Suprapubic skin (tissue), 4 donors: ENCODE measurements around the gene CROCC2. TPM values are rescaled to one million over a fixed set of nuclear protein-coding genes. Genes with fewer than 3 reads are reported as not detected.
A peak's percentile ranks its signal among the peaks of the same experiment; 100 is the strongest.

Experiments
- DNase-seq, 2 donors: peaks; one replicate each; pipeline ENCODE4 v3.0.0-alpha.2; 2019; ENCODE audit warnings: low spot score in 2 of 2
- H3K27ac ChIP-seq: fragments of 200-600 bp; sonication (generic); one replicate; pipeline ENCODE4 v1.5.1; 2019
- H3K27me3 ChIP-seq: fragments of 200-600 bp; sonication (generic); one replicate; pipeline ENCODE4 v1.5.1; 2019
- H3K36me3 ChIP-seq: fragments of 200-600 bp; sonication (generic); one replicate; pipeline ENCODE4 v1.5.1; 2019
- H3K4me1 ChIP-seq: fragments of 200-600 bp; sonication (generic); one replicate; pipeline ENCODE4 v1.5.1; 2019
- H3K4me3 ChIP-seq: fragments of 200-600 bp; sonication (generic); one replicate; pipeline ENCODE4 v1.5.1; 2019; ENCODE audit warnings: mild to moderate bottlenecking
- H3K9me3 ChIP-seq: fragments of 200-600 bp; sonication (generic); one replicate; pipeline ENCODE4 v1.5.1; 2019
- CTCF ChIP-seq, 2 donors: fragments of 200-600 bp in 1 of 2; fragments of 450-650 bp in 1 of 2; sonication (generic) in 1 of 2; IDR thresholded peaks; one replicate each; pipeline ENCODE4 v1.5.1; 2016 to 2019; ENCODE audit warnings: antibody characterized with exemption in 2 of 2, mild to moderate bottlenecking in 1 of 2, moderate library complexity in 1 of 2
- EP300 ChIP-seq: sonication (generic); formaldehyde crosslinking; IDR thresholded peaks from one replicate; pipeline ENCODE4 v1.6.1; 2017; ENCODE audit warnings: antibody characterized with exemption
- POLR2A ChIP-seq, 2 donors: fragments of 450-650 bp; IDR thresholded peaks; one replicate each; pipeline ENCODE4 v1.6.1; 2017; ENCODE audit warnings: antibody characterized with exemption in 2 of 2, mild to moderate bottlenecking in 2 of 2, moderate library complexity in 2 of 2
- POLR2AphosphoS5 ChIP-seq, 3 donors: sonication (generic); formaldehyde crosslinking; IDR thresholded peaks; one replicate each; pipeline ENCODE4 v1.6.1; 2017; ENCODE audit warnings: antibody characterized with exemption in 3 of 3
- WGBS: methylation state at CpG from one replicate; pipeline ENCODE4 v1.1.5; 2018; 5-methylcytosine and 5-hydroxymethylcytosine counted together
- total RNA-seq, 4 donors: library from RNA; depleted of rRNA; stranded (reverse); fragments of >200 nt; gene quantifications; one replicate each; pipeline ENCODE4 v1.1.0, GENCODE V29; 2016

Gene CROCC2
- total RNA-seq, 4 donors from 2014 or later = not detected

DNA sequence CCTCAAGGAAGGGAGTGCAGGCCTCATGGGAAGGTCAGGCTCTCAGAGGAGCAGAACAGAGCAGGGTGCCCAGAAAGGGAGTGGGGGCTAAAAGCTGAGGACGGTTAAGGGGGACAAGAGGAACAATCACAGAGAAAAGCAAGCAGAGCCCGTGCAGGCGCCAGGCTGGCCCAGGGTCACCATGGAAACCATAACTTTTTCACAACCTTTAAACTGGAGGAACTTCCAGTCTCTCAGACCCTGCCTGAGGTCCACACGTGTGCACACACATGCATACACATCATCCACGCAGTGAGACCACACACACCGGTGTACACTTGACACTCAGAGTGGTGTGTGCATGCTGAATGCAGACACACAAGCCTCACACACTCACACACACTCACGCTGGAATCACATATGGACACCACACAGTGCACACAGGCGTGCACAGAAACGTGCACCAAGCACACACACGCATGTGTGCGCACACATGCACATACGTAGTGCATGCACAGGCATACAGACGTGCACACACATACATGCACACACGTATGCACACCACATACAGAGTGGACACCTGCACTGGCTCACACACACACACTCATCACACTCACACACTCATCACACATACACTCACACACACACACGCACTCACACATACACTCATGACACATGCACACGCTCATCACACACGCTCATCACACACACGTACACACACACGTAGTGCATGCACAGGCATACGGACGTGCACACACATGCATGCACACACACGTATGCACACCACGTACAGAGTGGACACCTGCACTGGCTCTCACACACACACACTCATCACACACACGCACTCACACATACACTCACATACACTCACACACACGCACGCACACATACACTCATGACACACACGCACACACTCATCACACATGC is 55.1 kb downstream of the CROCC2 start:
- no peak for DNase-seq
- H3K9me3 ChIP-seq = no peaks in the 10 kb centered on the region
- no peak overlapping the region for H3K4me3 ChIP-seq
- TF ChIP-seq POLR2AphosphoS5 (IDR thresholded peaks at IDR 0.05) = no peak
- no peak for TF ChIP-seq CTCF (IDR thresholded peaks at IDR 0.05)
- no peak for TF ChIP-seq POLR2A (IDR thresholded peaks at IDR 0.05)
- no peak for TF ChIP-seq EP300
- H3K27me3 ChIP-seq = peaks cover 5% of the 10 kb centered on the region
- H3K4me1 ChIP-seq = peaks cover 38% of the 10 kb centered on the region
- WGBS = 73% methylated on average over 27 of the region's 27 CpGs
- no peak overlapping the region for H3K27ac ChIP-seq
- H3K36me3 ChIP-seq = no peaks in the 10 kb centered on the region

DNA sequence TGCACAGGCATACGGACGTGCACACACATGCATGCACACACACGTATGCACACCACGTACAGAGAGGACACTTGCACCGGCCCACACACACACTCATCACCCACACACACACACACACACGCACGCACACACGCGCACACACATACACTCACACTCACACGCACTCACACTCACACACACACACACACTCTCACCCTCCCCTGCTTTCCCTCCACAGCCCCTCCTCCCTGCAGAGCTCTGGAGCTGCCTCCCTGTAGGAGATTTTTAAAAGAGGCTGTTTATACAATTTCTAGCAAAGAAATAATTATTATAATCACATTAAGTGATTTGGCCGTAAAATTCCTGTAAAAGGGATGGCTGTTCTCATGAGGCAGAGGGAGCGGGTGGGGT is 55.8 kb downstream of the CROCC2 start:
- Histone ChIP-seq H3K4me3 (no peak overlapping the region), H3K27me3 (no peaks in the 10 kb centered on the region), H3K27ac (peak overlapping the region; percentile 60), H3K4me1 (peaks cover 38% of the 10 kb centered on the region), H3K36me3 (no peaks in the 10 kb centered on the region), H3K9me3 (no peaks in the 10 kb centered on the region)
- DNase-seq = no peak
- TF ChIP-seq EP300 = no peak
- no peak for TF ChIP-seq POLR2AphosphoS5 (IDR thresholded peaks at IDR 0.05)
- WGBS = 60% methylated on average over 12 of the region's 12 CpGs

DNA sequence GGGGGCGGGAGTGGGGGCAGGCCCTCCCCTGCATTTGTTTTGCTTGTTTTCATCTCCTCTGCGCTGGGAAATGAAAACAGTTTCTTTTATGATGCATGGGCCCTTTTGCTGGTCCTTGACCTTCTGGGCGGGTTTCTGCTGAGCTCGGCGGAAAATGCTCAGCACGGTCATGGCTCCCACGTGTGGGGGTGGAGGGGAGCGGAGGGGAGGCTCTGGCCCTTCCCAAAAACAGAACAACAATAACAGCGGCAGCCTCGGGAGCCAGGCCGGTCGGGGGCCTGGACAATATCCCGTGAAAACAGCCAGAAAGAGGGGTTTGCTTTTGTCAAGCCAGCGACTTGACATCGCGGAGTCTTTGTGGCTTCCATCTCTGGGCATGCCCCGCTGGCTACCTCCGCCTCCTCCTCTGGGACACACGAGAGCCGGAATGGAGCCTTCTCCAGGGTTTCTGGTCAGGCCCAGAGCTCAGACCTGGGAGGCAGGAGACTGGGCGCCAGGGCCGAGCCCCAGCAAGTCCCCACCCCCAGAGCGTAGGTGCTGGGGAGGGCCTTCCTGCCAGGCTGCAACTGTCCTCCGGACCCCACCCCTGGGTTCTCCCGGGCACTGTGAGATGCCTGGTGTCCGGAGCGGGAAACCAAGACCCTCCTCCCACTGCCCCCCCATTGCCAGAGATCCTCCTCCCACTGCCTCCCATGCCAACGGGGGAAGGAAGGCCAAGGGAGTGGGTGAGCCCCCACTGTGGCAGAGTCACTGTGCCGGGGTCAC is 56.3 kb downstream of the CROCC2 start:
- peak; percentile 61 to 82 for DNase-seq
- Histone ChIP-seq H3K4me3 (no peak overlapping the region), H3K9me3 (no peaks in the 10 kb centered on the region), H3K27ac (peak overlapping the region; percentile 60), H3K36me3 (no peaks in the 10 kb centered on the region), H3K27me3 (no peaks in the 10 kb centered on the region), H3K4me1 (peaks cover 36% of the 10 kb centered on the region)
- TF ChIP-seq EP300 (no peak), POLR2AphosphoS5 (IDR thresholded peaks at IDR 0.05) (peak in 1 of 3 donors; percentile 20)
- WGBS = 53% methylated on average over 17 of the region's 29 CpGs

DNA sequence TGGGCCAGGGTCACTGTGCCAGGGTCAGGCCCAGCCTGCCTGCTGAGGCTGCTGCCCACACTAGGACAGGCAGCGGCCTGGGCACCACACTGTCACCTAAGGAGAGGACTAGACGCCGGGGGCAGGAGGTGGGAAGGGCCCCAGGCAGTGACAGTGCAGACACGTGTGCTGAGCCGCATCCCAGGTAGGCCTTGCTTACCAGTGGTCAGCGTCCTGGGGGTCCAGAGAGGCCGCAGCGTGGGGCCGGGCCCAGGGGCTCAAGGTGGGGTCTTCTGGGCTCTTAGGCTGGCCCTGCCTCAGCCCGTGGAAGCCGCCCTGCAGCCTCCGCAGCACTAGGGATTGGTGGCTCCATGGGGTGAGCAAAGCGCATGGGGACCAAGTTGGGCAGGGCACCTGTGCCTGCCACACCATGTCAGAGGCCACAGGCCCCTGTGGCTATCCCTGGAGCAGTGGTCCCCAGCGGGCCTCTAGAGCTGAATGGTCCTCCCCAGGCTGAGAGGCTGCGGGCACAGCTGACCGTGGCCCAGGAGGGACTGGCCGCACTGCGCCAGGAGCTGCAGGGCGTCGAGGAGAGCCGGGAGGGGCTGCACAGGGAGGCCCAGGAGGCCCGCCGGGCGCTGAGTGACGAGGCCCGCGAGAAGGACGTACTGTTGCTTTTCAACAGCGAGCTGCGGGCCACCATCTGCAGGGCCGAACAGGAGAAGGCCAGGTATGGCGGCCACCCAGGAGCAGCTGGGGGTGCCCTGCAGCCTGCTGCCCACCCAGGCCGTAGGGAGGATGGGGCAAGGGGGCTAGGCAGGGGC is 57.1 kb downstream of the CROCC2 start:
- peak overlapping the region; percentile 60 for H3K27ac ChIP-seq
- no peaks in the 10 kb centered on the region for H3K9me3 ChIP-seq
- no peak for DNase-seq
- no peaks in the 10 kb centered on the region for H3K27me3 ChIP-seq
- H3K4me3 ChIP-seq = no peak overlapping the region
- TF ChIP-seq CTCF (IDR thresholded peaks at IDR 0.05) (no peak), EP300 (no peak), POLR2A (IDR thresholded peaks at IDR 0.05) (no peak), POLR2AphosphoS5 (IDR thresholded peaks at IDR 0.05) (no peak)
- H3K36me3 ChIP-seq = no peaks in the 10 kb centered on the region
- 100% methylated on average over 2 of the region's 33 CpGs for WGBS
- peaks cover 30% of the 10 kb centered on the region for H3K4me1 ChIP-seq

DNA sequence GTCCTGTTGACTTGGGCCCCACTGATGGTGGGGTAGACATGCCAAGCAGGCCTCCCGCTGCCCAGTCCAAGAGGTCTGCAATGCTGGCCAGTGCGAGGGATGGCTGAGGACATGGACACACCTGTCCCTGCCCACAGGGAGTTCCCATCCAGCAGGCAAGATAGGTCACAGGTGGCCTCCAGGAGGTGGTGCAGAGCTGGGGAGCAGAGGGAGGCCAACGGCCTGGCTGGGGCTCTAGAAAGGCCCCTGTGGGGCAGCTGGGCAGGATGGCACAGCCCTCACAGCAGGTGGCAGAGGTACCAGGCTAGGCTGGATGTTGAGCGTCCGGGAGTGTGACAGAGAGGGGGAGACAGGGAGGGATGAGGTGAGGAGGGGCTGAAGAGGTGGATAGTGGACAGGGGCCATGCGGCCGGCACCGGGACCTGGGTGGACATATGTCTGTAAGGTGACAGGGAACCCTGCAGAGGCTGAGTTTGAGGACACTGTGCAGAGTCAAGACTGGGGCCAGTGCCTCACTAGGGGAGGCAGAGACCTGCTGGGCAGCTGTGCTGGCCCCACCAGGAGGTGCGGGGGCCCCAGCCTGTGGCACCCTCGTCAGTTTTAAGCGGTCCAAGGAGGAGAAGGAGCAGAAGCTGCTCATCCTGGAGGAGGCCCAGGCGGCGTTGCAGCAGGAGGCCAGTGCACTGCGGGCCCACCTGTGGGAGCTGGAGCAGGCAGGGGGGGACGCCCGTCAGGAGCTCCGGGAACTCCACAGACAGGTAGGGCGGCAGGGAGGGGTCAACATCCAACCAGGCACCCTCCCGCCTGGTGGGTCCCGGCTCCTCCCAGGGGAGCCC is 58.0 kb downstream of the CROCC2 start:
- Histone ChIP-seq H3K9me3 (no peaks in the 10 kb centered on the region), H3K27ac (no peak overlapping the region), H3K27me3 (no peaks in the 10 kb centered on the region), H3K4me3 (no peak overlapping the region), H3K4me1 (peaks cover 30% of the 10 kb centered on the region), H3K36me3 (no peaks in the 10 kb centered on the region)
- DNase-seq = no peak
- 88% methylated on average over 12 of the region's 20 CpGs for WGBS
- TF ChIP-seq POLR2A (IDR thresholded peaks at IDR 0.05) (no peak), POLR2AphosphoS5 (IDR thresholded peaks at IDR 0.05) (no peak), EP300 (no peak), CTCF (IDR thresholded peaks at IDR 0.05) (no peak)
